ENCODE results near the gene CETN1.

CETN1 gene

GRCh38 chr18:580154-580553 is at the start of gene CETN1:
Gene CETN1, plus strand, starts transcription at chr18:580380. Its CDS starts 29 bp downstream, at chr18:580409.
- DNase-seq, result no peak

GRCh38 chr18:532018-532417 is 48.2 kb upstream of the CETN1 start:
- no peak for DNase-seq

- DNase-seq, result no peak
Measured at GRCh38 chr18:532632-533031, 47.5 kb upstream of the CETN1 start.

GRCh38 chr18:533995-534601 is 46.1 kb upstream of the CETN1 start:
- DNase-seq, result no peak

GRCh38 chr18:543447-544078 is 36.6 kb upstream of the CETN1 start:
- DNase-seq, result no peak

GRCh38 chr18:549967-550366 is 30.2 kb upstream of the CETN1 start:
- DNase-seq, result no peak

- DNase-seq, result no peak
Measured at GRCh38 chr18:551404-552061, 28.6 kb upstream of the CETN1 start.

- DNase-seq, result no peak
Measured at GRCh38 chr18:555705-556457, 24.3 kb upstream of the CETN1 start.

- DNase-seq, result no peak
Measured at GRCh38 chr18:564708-565561, 15.2 kb upstream of the CETN1 start.

GRCh38 chr18:565562-566061 is 14.6 kb upstream of the CETN1 start:
- no peak for DNase-seq

GRCh38 chr18:567122-567521 is 13.1 kb upstream of the CETN1 start:
- DNase-seq, result no peak

- DNase-seq, result no peak
Measured at GRCh38 chr18:568731-569130, 11.4 kb upstream of the CETN1 start.

GRCh38 chr18:570256-570655 is 9.9 kb upstream of the CETN1 start:
- no peak for DNase-seq

- DNase-seq, result no peak
Measured at GRCh38 chr18:570697-571096, 9.5 kb upstream of the CETN1 start.

- DNase-seq, result no peak
Measured at GRCh38 chr18:572091-572830, 7.9 kb upstream of the CETN1 start.

- no peak for DNase-seq
Measured at GRCh38 chr18:572831-573289, 7.3 kb upstream of the CETN1 start.

GRCh38 chr18:573385-573784 is 6.8 kb upstream of the CETN1 start:
- DNase-seq, result no peak

GRCh38 chr18:574149-574860 is 5.9 kb upstream of the CETN1 start:
- no peak for DNase-seq

- no peak for DNase-seq
Measured at GRCh38 chr18:574865-575645, 5.1 kb upstream of the CETN1 start.

GRCh38 chr18:576924-577323 is 3.3 kb upstream of the CETN1 start:
- no peak for DNase-seq
